B cell (primary cell): ENCODE data around the gene ZP2. TPM values are rescaled to one million over a fixed set of nuclear protein-coding genes. Genes with fewer than 3 reads are reported as not detected.

Source experiments
- ATAC-seq: fragments of 200-7000 bp; cut with Tn5 transposase; one replicate; pipeline ENCODE4 v1.10.0; 2021; ENCODE audit warnings: low read depth, mild to moderate bottlenecking, moderate number of reproducible peaks, moderate library complexity
- CTCF ChIA-PET: fragments of 350-600 bp; sonication (Branson Sonifier 250); formaldehyde crosslinking; loops from one replicate; lab custom pipeline; 2021; ENCODE audit warnings: antibody characterized with exemption, inconsistent platforms; lab: Charles Lee
- POLR2A ChIA-PET: fragments of 350-600 bp; sonication (Branson Sonifier 250); formaldehyde crosslinking; loops from one replicate; lab custom pipeline; 2021; ENCODE audit warnings: antibody characterized with exemption; lab: Charles Lee
- DNase-seq: peaks from one replicate; pipeline ENCODE4 v3.0.0; 2013
- H2AFZ ChIP-seq: 2 replicates; pipeline ENCODE4 v1.6.1; 2012; ENCODE audit warnings: mild to moderate bottlenecking, low read depth, low read length; ENCODE audit not compliant: insufficient read depth, poor library complexity, severe bottlenecking
- H3K27ac ChIP-seq, 2 donors: 1 replicate in 1 of 2; 2 replicates in 1 of 2; pipeline ENCODE4 v1.5.1; 2012 to 2013; ENCODE audit warnings: low read length in 2 of 2, mild to moderate bottlenecking in 2 of 2, moderate library complexity in 1 of 2
- H3K27me3 ChIP-seq, 4 experiments: fragments of 200-600 bp in 1 of 4; sonication (generic) in 1 of 4; replicated peaks in 1 of 4; 1 replicate in 2 of 4; 2 replicates in 2 of 4; pipeline versions ENCODE4 v1.6.1 to v1.7.0; 2013 to 2016; ENCODE audit warnings: low read length in 3 of 4, mild to moderate bottlenecking in 2 of 4, mixed read lengths in 1 of 4, moderate library complexity in 1 of 4; ENCODE audit not compliant: insufficient read depth in 4 of 4, control insufficient read depth in 3 of 4; ENCODE audit errors: control extremely low read depth in 1 of 4
- H3K36me3 ChIP-seq, 2 experiments: replicated peaks in 1 of 2; 1 replicate in 1 of 2; 2 replicates in 1 of 2; pipeline versions ENCODE4 v1.6.1 to v1.7.1; 2013; ENCODE audit warnings: low read length in 1 of 2; ENCODE audit not compliant: insufficient read depth in 2 of 2, control insufficient read depth in 1 of 2; ENCODE audit errors: control extremely low read depth in 1 of 2, extremely low read depth in 1 of 2
- H3K4me1 ChIP-seq, 2 donors: fragments of 200-600 bp in 1 of 2; sonication (generic) in 1 of 2; 1 replicate in 1 of 2; 2 replicates in 1 of 2; pipeline versions ENCODE4 v1.5.1 to v1.6.1; 2013 to 2017; ENCODE audit warnings: low read length in 2 of 2; ENCODE audit not compliant: control insufficient read depth in 2 of 2, insufficient read depth in 2 of 2
- H3K4me2 ChIP-seq: replicated peaks from 2 replicates; pipeline ENCODE3; 2012; ENCODE audit warnings: mild to moderate bottlenecking, low read depth, low read length; ENCODE audit not compliant: poor library complexity, severe bottlenecking
- H3K4me3 ChIP-seq, 5 experiments: fragments of 200-600 bp in 1 of 5; sonication (generic) in 1 of 5; 1 replicate in 3 of 5; 2 replicates in 2 of 5; pipeline versions ENCODE4 v1.5.1 to v1.7.0; 2011 to 2016; ENCODE audit warnings: low read length in 4 of 5, mild to moderate bottlenecking in 4 of 5, low read depth in 2 of 5, control low read depth in 1 of 5, moderate library complexity in 1 of 5; ENCODE audit not compliant: insufficient read depth in 1 of 5; ENCODE audit errors: control extremely low read depth in 1 of 5, extremely low read depth in 1 of 5
- H3K79me2 ChIP-seq: fragments of 200-600 bp; sonication (generic); one replicate; pipeline ENCODE4 v1.6.0; 2016; ENCODE audit warnings: low read length; ENCODE audit not compliant: control insufficient read depth, insufficient read depth
- H3K9ac ChIP-seq: fragments of 200-600 bp; sonication (generic); 2 replicates; pipeline ENCODE4 v1.6.1; 2017; ENCODE audit warnings: mild to moderate bottlenecking, low read length, moderate library complexity
- H3K9me3 ChIP-seq, 3 donors: one replicate each; pipeline versions ENCODE4 v1.6.1 to v1.7.1; 2013; ENCODE audit warnings: low read length in 2 of 3; ENCODE audit not compliant: control insufficient read depth in 2 of 3, insufficient read depth in 1 of 3; ENCODE audit errors: control extremely low read depth in 1 of 3
- H4K20me1 ChIP-seq: 2 replicates; pipeline ENCODE4 v1.6.0; 2012; ENCODE audit warnings: mild to moderate bottlenecking, low read length; ENCODE audit not compliant: insufficient read depth, control insufficient read depth, poor library complexity, severe bottlenecking
- H3K27ac Mint-ChIP-seq: one replicate; pipeline ENCODE4 v1.8.0; 2021; ENCODE audit warnings: mixed read lengths
- H3K27me3 Mint-ChIP-seq: one replicate; pipeline ENCODE4 v1.8.0; 2021; ENCODE audit warnings: mixed read lengths
- H3K4me1 Mint-ChIP-seq: one replicate; pipeline ENCODE4 v1.8.0; 2021; ENCODE audit warnings: mixed read lengths
- H3K4me3 Mint-ChIP-seq: one replicate; pipeline ENCODE4 v1.8.0; 2021; ENCODE audit warnings: mixed read lengths
- H3K9me3 Mint-ChIP-seq: one replicate; pipeline ENCODE4 v1.8.0; 2022; ENCODE audit warnings: mixed read lengths; ENCODE audit not compliant: insufficient read depth
- EZH2 ChIP-seq: IDR thresholded peaks from 2 replicates; pipeline ENCODE4 v1.6.1; 2012; ENCODE audit warnings: borderline replicate concordance, low read depth, mild to moderate bottlenecking, moderate library complexity, low read length; ENCODE audit not compliant: insufficient read depth, poor library complexity, severe bottlenecking
- WGBS: methylation state at CpG from one replicate; pipeline ENCODE4 v1.1.5; 2013; ENCODE audit warnings: missing lambda C conversion rate; ENCODE audit not compliant: insufficient coverage; 5-methylcytosine and 5-hydroxymethylcytosine counted together
- intact Hi-C: fragments of 100-400 bp; cut with micrococcal nuclease; formaldehyde crosslinking; loops from one replicate; pipeline ENCODE4 v1.10.0; 2022
- polyA plus RNA-seq: library from polyadenylated mRNA; depleted of rRNA; stranded (reverse); fragments of >200 nt; gene quantifications from 2 replicates; pipeline ENCODE4 v1.2.3, GENCODE V29; 2012
- total RNA-seq, 2 donors: library from RNA; stranded (reverse); fragments of 120-200 nt in 1 of 2; gene quantifications; 1 replicate in 1 of 2; 2 replicates in 1 of 2; pipeline versions ENCODE4 v1.2.3 to v1.2.4, GENCODE V29; 2013 to 2022
- TF ChIP-seq, protein P1 (sequence below): fragments of 200-600 bp; IDR thresholded peaks from one replicate; pipeline ENCODE4 v1.8.0; 2022; ENCODE audit warnings: antibody characterized with exemption, mild to moderate bottlenecking

Gene ZP2
- total and polyA plus RNA-seq, 2 donors (not counting 1 experiment from before 2014, with no cell fraction given): not detected

DNA sequence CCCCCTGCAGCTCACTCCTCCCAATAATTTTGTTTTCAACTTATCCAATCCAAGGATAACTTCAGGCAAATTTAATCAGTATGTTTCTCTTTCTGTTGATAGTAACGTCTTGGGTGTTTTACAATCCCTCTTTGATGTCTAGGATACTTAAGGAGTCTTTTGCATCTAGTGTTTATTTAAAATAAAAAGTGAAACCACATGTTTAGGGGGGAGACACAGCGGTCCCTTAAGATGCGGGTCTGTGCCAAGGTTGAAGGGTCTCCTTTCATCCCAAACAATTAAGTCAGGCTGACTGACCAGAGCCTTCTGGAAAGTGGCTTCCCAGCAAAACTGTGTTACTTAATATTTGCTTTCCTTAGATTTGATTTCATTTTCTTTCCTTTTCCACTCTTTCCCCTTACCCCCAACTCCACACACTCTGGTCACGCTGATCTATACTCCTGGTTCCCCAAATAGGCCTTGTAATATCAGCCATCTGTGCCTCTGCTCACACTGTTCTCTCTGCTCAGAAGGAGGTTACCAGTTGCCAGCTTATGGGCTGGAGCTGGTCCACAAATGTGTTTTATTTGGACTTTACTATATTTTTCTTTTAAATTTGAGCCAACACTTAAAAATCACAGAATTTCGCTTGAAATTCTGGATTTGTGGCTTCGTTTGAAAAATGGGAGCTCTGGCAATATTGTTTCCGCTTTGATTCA is 33.3 kb upstream of the ZP2 start:
- Histone ChIP-seq H2AFZ (no peak overlapping the region), H3K4me2 (no peak overlapping the region), H4K20me1 (no peaks in the 10 kb centered on the region), H3K36me3 (no peaks in the 10 kb centered on the region), H3K27ac (no peak overlapping the region), H3K4me1 (peaks cover under 1 to 1% of the 10 kb centered on the region in 2 donors), H3K9ac (no peak overlapping the region), H3K27me3 (peaks cover 0 to 4% (median 1%) of the 10 kb centered on the region in 4 experiments), H3K4me3 (no peak overlapping the region), H3K9me3 (no peaks in the 10 kb centered on the region), H3K79me2 (no peaks in the 10 kb centered on the region)
- ATAC-seq (no peak), DNase-seq (no peak)
- peaks cover 12% of the 10 kb centered on the region for H3K27me3 Mint-ChIP-seq
- H3K4me3 Mint-ChIP-seq: no peak overlapping the region
- 67% methylated on average over 1 of the region's 7 CpGs for WGBS
- H3K27ac Mint-ChIP-seq: no peak overlapping the region
- peaks cover 2% of the 10 kb centered on the region for H3K4me1 Mint-ChIP-seq
- POLR2A ChIA-PET: no interaction called here
- intact Hi-C loops: no loop called here
- TF ChIP-seq, protein P1, sequence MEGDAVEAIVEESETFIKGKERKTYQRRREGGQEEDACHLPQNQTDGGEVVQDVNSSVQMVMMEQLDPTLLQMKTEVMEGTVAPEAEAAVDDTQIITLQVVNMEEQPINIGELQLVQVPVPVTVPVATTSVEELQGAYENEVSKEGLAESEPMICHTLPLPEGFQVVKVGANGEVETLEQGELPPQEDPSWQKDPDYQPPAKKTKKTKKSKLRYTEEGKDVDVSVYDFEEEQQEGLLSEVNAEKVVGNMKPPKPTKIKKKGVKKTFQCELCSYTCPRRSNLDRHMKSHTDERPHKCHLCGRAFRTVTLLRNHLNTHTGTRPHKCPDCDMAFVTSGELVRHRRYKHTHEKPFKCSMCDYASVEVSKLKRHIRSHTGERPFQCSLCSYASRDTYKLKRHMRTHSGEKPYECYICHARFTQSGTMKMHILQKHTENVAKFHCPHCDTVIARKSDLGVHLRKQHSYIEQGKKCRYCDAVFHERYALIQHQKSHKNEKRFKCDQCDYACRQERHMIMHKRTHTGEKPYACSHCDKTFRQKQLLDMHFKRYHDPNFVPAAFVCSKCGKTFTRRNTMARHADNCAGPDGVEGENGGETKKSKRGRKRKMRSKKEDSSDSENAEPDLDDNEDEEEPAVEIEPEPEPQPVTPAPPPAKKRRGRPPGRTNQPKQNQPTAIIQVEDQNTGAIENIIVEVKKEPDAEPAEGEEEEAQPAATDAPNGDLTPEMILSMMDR: no peak
- no peak for TF ChIP-seq EZH2
- no peaks in the 10 kb centered on the region for H3K9me3 Mint-ChIP-seq
- CTCF ChIA-PET: no interaction called here

DNA sequence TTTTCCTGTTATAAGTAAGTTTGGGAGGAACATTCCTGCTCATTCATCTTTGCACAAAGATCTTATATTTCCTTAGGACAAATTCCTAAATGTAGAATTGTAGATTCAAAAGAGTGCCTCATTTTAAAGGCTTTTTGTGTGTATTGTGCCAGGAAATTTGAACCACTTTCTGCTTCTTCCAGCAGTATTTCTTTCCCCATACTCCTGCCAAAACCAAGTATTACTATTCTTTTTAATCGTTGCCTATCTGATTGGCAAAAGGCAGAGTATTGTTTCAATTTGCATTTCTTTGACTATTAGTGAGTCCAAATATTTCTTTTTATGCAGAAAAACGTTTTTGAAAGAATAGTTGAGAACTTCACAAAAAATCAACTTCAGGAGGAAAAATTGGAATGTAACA is 31.4 kb upstream of the ZP2 start:
- Histone ChIP-seq H3K4me2 (no peak overlapping the region), H4K20me1 (no peaks in the 10 kb centered on the region), H3K79me2 (no peaks in the 10 kb centered on the region), H2AFZ (no peak overlapping the region), H3K4me1 (no peaks in the 10 kb centered on the region), H3K36me3 (no peaks in the 10 kb centered on the region), H3K9ac (no peak overlapping the region), H3K27me3 (peaks cover 0 to 3% (median 0%) of the 10 kb centered on the region in 4 experiments), H3K27ac (no peak overlapping the region), H3K9me3 (no peaks in the 10 kb centered on the region), H3K4me3 (no peak overlapping the region)
- WGBS: no CpG with 5 or more reads among the region's 2 CpGs
- DNase-seq: no peak
- no peak overlapping the region for H3K4me3 Mint-ChIP-seq
- ChIA-PET CTCF (no interaction called here), POLR2A (no interaction called here)
- no peaks in the 10 kb centered on the region for H3K9me3 Mint-ChIP-seq
- intact Hi-C loops: no loop called here
- no peak for TF ChIP-seq EZH2
- TF ChIP-seq, protein P1: no peak
- peaks cover 6% of the 10 kb centered on the region for H3K27me3 Mint-ChIP-seq
- no peak overlapping the region for H3K27ac Mint-ChIP-seq
- ATAC-seq: no peak
- no peaks in the 10 kb centered on the region for H3K4me1 Mint-ChIP-seq
